ENCODE data around the gene OXTR.
"Not testable (repeated sequence)": the region's sequence is repeated elsewhere in the genome, so short reads cannot be mapped to it uniquely, and the experiment has no call there.

Gene OXTR

DNA sequence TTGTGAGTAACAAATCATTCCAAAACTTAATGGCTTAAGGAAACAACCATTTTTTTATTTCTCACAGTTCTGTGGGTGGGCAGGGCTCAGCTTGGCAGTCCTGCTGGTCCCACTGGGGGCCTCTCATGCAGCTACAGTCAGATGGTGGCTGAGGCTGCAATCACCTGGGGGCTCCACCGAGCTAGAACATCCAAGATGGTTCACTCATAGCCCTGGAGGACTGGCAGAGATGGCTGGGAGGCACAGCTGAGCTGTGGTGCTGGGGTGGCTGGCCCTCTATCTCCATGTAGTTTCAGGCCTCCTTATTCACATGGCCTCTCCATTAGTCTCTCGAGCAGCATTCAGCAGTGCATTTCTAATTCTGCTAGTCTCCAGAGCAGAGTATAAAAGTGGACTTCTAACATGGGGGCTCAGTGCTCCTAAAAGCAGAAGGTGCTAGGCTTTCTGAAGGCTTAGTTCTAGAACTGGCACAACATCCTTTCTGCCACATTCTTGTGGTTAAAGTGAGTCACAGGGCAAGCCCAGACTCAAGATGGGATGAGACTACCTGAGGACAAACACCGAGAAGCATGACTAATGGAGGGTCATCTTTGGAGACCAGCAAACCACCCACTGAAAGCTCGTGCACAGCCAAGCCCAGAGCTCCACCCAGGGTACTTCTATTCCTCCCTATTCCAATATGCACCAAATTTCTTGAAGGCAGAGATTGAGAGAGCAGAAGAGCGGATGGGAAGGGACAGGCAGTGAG is 29.5 kb downstream of the OXTR start:
- no peak for DNase-seq (ENCODE audit: low read depth)

DNA sequence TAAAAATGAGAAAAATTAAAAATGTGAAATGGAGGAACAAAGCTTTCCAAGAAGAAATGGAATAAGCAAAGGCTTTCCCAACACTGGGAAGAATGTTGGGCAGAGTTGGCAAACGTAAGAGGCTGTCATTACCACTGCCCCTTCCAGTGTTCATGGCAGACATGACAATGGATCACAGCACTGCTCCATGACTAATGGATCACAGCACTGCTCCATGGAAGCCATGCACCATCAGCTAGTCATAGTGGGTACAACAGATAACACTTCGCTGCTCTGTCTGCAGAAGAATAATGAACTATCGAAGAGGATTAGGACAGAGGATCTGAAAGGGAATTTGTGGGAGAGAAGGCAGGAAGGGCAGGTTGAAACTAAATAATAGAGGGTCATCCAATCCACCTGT is 30.8 kb downstream of the OXTR start:
- DNase-seq (ENCODE audit: low read depth): no peak

DNA sequence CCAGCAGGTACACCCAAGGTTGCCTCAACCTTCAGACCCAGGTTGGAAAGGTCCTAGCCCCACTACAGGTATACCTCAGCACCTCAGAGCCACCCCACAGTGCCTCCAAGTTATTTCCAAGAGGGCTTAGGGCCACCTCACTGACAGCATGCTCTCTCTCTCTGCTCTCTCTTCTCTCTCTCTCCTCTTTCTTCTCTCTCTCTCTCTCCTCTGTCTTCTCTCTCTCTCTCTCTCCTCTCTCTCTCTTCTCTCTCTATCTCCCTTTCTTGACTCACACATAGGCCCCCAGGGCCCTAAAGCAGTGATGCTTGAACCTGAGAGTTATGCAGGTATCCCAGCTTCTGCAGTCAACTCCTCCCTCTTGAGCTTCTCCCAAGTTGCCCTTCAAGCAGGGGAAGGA is 31.6 kb downstream of the OXTR start:
- DNase-seq (ENCODE audit: low read depth): no peak

DNA sequence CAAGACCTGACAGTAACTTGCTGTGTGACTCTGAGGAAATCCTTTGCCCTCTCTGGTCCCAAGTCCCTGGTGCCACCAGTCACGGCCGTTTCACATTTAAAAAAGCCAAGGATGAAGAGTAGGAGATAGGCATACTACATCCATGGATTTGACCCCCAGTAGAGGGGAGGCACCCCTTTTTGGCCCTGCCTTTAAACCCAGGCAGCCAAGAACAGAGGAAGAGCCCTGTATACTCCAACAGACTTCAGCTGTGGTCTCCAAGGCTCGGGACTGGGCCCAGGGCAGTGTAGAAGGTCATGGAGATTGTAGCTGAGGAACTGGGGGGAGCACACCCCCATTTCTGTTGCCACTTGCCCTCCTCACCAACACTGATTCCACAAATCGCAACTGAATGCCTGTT is 32.1 kb downstream of the OXTR start:
- DNase-seq (ENCODE audit: low read depth): no peak

DNA sequence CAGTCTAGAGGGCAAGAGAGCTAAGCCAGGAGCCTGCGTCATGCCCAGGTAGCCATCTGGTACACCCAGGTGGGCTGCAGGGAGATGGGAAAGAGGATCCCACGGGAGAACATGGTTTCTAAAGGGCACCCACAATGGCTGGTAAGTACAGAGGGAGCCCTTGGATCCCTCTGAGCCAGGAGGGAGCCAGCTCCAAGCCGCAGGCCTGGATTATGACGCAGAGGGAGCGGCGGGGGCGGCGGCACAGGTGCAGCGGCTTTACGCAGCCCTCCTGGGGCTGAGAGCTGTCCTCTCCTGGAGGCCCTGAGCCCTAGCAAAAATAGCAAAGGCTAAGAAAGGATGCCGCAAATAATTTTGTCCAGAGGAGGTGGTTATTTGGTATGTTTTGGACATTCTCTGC is 33.0 kb downstream of the OXTR start:
- no peak for DNase-seq (ENCODE audit: low read depth)

DNA sequence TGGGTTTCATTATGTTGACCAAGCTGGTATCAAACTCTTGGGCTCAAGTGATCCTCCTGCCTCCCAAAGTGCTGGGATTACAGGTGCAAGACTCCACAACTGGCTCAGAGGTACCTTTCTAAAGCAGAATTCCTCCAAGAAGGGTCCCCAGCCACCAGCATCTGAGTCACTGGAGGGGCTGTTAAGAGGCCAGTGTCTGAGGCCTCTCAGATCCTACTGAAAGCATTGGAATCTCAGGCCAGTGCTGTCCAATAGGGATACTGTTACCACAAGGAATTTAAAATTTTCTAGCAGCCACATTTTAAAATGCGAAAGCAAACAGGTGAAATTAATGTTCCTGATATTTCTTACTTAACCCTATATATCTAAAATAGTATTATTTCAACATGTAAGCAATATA is 34.5 kb downstream of the OXTR start:
- no peak for DNase-seq (ENCODE audit: low read depth)

DNA sequence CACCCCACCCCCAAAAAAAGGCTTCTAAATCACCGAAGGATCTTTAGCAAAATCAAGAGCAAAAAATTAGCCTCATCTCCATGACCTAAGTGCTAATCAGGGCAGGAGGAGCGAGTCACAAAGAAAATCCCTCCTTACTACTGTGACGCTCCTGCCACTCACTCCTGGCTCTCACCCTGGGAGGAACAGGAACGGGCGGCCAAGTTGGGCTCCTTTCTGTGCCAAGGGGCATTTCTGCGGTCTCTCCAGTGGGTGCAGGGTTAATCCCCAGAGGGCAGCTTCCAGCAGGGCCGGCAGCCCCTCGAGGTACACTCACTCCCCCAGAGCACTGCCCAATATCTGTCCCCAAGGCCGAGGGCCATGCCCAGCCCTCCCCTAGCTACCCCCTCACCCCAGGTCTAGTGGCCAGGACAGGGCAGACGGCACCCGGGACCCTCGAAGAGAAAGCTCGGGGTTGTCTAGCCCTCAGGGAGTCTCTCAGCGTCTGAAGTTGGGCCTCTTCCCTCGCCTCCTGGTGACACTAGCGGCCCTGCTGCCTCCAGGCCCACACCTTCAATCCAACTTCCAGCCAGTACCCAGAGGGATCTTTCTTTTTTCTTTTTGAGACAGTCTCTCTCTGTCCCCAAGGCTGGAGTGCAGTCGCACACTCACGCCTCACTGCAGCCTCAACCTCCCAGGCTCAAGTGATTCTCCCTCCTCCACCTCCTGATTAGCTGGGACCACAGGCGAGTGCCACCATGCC is 35.1 kb downstream of the OXTR start:
- DNase-seq (ENCODE audit: low read depth): no peak

DNA sequence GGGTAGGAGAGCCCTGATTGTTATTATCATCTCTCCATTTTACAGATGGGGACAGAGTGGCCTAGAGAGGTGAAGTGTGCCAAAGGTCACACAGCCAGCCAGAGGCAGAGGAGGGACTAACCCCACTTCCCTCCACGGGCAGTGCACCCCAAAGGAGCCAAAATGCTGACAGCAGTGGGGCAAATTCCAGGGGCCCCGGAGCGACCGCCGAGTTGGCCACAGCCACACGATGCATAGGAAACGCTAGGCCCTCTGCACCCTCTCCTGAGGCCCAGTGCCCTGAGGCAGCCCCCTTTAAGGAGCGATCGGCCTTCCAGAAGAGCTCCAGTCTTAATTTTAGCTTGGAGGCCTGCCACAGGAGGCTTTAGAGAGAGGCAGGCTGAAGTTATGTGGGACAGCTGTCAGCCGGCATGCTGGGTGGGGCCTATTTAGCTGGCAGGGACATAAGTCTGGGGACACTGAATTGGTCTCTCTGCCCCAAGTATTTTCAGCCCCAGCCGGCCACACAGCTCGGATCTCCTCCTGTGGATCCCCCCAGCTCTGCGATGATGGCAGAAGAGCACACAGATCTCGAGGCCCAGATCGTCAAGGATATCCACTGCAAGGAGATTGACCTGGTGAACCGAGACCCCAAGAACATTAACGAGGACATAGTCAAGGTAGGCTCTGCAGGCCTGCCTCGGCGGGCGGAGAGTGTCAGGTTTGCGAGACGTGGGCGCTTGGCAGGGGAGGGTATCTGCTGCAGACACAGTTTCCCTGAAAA is 35.9 kb downstream of the OXTR start, which contains the start of gene CAV3:
TSS of gene CAV3 (plus strand) at position 471 of the 763 bp plus-strand sequence. CDS start at position 546, 75 bp downstream.
- no peak for DNase-seq (ENCODE audit: low read depth)

DNA sequence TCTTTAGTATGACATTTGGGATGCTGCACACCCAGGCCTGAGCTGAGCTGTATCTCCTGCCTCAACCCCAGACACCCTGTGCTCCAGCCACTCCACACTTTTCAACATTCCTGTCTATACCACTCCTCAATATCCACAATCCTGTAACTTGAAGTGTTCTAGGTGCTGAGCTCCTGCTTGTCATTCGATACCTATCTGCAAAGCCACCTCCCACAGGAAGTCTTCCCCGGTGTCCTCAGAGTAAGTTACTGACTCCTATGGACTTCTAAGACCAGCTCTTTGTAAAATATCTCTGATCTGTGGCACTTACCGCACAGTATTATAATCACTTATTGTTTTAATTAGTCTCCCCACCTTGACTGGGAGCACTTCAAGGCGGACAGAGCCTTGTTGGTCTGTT is 37.0 kb downstream of the OXTR start:
- no peak for DNase-seq (ENCODE audit: low read depth)

DNA sequence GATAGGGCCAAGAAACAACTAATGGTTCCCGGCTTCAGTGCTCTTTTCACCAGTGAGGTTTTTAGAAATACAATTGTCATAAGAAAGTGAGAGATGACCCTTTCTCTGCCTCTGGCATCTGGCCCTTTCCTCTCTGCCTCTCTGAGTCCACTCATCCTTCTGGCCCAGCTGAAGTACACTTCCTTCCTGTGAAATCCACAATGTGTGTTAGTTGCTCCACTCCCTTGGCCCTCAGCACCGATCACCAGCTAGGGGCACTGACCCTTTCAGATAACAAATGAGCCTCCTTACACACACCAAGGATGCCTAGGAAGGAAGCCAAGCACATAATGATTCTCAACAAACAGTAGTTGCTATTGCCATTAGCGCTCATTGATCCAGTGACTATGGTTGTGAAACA is 38.8 kb downstream of the OXTR start:
- DNase-seq (ENCODE audit: low read depth): no peak

DNA sequence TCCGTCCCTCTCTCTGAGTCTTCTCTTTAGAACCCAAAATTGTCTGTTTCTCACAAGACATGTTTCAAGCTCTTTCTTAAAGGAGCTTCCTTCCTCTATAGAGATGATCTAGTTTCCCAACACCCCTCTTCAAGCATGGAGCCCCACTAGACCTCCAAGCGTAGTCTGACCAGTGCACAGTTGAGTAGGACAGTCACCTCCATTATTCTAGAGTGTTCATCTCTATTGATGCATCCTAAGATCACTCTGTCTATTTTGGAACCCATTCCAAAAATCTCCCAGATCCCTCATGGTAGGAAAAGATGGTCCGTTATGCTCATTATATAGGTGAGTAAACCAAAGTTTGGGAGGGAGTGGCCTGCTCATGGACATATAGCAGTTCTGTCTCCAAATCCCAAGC is 39.9 kb downstream of the OXTR start:
- DNase-seq (ENCODE audit: low read depth): no peak

DNA sequence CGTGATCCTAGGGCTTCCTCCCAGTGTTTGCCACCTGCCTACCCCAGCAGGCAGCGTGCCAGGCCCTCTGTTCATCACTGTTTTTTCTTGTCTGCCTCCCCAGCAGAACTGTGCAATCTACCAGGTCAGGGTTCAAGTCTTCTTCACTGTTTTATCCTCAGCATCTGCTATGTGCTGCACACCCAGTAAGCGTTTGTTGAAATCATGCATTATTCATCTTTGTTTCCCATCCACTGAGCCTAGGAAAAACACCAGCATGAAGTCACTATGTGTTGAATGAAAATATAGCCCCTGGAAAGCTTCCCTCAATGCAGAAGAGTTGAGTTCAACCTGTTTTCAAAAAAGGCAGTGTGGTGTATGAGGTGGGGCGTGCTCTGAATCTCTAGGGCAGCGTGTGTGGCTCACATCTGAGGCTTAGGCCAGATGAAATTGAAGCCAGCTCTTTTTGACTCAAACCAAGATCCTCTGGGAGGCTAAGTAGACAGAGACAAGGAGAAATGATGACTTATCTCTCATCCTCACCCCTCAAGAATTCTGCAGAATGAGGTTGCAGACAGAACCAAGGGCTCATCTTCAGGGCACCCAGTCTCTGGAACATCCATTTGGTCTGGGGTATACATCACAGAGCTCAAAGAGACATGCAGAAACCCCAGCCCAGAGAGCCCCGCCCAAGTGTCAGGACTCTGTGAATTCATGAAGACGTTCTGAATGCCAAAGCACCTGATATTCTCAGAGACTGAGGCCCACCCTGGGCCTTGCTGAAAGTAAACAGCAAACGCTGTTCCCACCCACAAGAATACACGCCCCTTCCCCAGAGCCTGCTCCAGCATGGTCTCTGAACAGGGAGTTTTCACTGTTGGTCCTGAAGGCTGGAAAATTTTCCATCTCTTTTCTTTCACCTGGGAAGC is 41.6 kb downstream of the OXTR start:
- DNase-seq (ENCODE audit: low read depth): no peak

DNA sequence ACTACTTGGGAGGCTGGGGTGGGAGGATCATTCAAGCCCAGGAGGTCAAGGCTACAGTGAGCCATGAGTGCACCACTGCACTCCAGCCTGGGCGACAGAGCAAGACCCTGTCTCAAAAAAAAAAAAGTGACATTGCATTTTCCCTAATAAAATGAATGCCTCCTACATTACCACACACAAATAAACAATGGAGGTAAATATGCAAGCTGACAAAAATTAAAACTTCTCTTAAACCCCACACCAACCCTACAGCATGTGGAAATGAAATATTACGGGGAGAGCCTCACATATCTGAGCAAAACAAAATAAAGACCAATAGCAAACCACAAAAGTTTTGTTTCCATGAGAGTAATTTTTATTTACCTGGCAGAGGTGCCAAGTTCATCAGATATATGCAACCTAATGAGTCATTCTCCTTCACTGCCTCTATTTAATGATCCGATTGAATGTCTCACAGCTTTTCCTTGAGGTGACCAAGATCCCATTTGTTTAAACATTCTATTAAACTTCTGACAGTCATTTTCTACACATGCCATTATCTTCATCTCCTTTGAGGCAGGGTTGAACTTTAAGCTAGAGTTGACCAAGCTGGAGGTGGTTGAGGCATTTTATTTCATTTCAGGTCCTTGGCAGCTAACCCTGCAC is 45.2 kb downstream of the OXTR start:
- DNase-seq (ENCODE audit: low read depth): no peak

DNA sequence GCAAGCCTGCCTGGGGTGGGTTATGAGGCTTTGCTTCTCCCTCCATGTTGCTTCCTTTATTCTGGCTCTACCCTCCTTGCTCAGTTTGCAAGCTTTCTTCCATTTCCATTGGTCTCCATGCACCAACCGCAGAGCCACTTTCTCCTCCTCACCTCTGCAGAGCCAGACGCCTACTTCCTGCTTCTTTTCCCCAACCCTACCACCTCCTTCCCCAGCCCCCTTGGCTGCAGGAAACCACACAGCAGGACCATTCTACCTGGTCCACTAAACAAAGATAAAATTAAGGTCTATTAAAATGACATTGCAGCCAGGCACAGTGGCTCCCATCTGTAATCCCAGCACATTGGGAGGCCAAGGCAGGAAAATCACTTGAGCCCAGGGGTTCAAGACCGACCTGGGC is 45.8 kb downstream of the OXTR start:
- DNase-seq (ENCODE audit: low read depth): no peak

DNA sequence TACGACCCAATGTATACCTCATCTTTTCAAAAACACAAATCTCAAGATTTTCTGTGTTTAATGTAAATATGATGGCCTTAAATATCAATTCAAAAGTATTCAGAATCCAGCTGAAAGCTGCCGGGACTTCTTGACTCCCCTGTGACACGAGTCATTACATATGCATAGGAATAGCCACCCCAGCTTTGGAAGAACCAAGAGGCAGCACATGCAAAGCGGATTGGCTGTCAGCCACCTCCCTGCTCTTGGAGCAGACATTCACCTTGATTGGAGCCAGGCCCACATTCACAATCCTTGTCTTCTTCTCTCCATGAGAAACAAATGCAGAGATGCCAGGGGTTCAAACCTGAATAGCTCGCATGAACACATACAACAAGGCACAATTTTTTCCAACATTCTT is 46.6 kb downstream of the OXTR start:
- no peak for DNase-seq (ENCODE audit: low read depth)

DNA sequence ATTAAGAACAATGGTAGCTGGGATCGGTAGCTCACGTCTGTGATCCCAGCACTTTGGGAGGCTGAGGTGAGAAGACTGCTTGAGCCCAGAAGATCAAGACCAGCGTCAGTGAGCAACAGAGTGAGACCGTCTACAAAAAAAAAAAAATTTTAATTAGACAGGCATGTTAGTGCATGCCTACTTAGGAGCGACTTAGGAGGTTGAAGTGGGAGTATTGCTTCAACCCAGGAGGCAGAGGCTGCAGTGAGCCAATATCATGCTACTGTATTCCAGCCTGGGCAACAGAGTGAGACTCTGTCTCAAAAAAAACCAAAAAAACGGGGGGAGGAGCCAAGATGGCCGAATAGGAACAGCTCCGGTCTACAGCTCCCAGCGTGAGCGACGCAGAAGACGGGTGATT is 53.7 kb downstream of the OXTR start:
- DNase-seq (ENCODE audit: low read depth): not testable (repeated sequence)

DNA sequence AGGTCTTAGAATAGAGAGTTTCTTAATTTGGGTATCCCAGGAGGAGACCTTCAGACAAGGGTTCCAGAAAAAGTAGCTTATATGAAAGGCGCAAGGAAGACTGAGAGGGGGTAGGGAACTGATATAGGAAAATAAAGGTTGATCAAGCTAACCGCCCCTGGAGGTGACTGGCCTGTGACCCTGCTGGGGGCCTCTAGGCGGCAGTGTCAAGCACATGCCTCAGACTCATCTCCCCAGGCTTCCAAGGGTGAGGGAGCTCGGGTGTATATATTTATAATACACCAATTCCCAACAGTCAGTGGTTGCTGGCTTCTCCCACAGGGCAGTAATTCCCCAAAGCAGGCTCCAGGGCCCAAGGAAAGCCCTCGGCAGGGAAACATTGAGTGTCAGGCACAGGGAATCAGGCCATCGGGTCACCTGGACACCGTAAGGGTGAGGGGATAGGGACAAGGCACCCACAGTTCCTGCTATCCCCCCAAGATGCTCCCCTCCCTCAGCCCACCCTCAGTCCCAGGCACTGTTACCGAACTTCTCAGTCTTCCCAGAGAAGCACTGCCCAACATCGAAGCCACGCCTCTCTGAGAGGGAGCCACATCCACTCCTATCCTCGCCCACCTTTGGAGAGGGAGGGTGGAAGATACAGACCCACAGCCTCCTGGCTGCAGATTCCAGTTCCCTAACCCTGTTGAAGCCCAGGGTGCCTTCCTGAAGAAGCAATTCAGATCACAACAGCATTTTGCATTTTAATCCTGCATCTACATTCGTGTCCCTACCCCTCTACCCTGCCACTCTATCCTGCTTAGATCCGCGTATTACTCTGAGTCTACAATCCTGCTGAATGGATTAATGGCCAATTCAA is 55.3 kb downstream of the OXTR start:
- DNase-seq (ENCODE audit: low read depth): no peak

DNA sequence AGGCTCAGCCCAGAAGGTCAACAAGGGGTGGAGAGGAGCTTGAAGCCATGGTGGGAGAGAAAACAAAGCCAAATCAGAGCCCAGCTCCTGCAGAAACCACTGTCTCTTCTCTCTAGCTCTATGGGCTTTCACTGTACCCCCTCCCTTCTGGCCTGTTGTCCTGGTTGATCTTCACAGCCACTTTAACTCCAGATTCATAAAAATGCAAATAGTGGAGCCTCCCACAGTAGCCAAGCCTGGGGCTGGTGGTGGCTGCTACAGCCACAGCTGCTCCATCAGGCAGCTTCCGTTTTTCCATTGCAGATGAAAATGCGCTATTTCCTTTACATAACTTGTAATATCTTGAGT is 56.5 kb downstream of the OXTR start:
- no peak for DNase-seq (ENCODE audit: low read depth)

DNA sequence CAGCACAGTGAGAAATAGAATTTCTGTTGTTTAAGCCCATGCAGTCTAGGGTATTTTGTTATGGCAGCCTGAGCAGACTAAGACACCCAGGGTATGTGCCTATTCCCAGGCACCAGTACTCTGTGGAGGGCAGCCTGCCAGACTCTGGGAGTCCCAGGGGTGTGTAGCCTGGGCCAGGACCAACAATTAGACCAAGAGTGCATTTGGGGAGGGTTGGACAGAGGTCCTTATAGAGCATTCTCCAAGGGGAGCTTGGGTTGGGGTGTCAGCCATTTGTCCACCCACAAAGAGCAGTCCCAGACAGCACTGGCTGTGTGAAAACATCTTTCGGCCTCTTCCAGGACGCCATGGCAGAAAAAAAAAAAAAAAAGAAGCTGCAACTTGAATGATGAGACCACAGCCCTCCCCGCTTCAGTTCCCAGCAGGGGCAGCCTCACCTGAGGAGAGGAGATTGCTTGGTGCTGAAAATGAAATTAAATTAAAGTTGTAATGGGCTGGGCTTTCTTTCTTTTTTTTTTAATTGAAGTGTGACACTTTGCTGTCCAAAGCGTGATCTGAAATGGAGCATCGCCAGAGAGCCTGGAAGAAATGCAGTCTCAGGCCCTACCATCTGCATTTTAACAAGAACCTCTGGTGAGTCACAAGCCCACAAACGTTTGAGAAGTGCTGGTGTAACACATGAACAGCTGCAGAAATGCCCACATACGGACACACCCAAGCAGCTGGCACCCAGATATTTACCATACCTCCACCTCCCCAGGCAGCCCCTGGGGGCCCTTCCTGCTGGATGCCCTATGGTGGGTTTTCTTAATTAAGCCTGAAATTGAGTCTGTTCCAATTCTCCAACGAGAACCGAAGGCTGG is 57.1 kb downstream of the OXTR start:
- no peak for DNase-seq (ENCODE audit: low read depth)

Data from activated T-helper 1 cell treated with Interleukin-2 at 50 U/mL for 16 hours (primary cell).